Stimulated activated naive CD4-positive, alpha-beta T cell treated with Interleukin-2 at 50 U/mL for 16 hours (primary cell): ENCODE data around the gene COL1A1.

Source experiments
- DNase-seq: peaks from one replicate; lab custom pipeline; 2025; lab: John Stamatoyannopoulos, UW

Gene COL1A1

DNA sequence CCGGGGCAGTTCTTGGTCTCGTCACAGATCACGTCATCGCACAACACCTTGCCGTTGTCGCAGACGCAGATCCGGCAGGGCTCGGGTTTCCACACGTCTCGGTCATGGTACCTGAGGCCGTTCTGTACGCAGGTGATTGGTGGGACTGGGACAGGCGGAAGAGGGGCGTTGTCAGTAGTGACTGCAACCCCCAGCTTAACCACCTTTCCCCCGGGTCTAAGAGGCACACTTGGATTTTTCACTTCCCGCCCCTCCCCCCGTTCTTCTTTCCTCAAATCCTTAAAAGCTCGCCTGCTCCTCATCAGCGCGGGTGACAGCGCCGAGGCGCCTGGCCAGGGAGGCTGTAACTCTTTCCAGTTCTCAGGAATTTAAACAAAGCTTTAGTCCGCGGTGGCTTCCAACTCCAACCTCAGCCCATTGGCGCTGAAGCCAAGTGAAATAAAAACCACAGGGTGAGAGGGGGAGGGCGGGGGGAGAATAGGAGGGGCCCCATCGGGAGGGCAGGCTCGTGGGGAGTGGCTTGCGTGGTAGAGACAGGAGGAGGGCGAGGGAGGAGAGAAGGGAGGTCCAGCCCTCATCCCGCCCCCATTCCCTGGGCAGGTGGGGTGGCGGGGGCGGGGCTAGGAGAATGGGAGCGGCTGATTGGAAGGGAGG is 1.5 kb downstream of the COL1A1 start:
- DNase-seq: peak; percentile 65

DNA sequence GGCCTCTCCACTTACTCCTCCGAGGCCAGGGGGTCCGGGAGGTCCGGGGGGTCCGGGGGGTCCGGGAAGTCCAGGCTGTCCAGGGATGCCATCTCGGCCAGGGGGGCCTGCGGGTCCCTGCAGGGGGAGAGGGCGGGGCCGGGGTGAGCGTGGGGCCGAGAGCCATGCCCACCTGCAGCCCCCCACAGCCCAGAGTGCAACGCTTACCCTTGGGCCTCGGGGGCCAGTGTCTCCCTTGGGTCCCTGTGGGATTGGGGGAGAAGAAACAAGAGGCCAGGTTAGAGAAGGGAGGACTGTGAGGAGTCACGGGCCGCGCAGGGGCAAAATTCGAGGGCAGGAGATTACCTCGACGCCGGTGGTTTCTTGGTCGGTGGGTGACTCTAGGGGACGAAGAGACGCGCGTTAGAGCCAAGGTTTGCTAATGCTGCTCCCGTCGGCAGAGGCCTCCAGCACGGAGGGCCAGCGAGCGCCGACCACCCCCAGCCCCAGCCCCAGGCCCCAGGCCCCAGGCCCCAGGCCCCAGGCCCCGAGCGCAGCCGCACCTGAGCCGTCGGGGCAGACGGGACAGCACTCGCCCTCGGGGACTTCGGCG is 2.1 kb downstream of the COL1A1 start:
- DNase-seq: no peak

DNA sequence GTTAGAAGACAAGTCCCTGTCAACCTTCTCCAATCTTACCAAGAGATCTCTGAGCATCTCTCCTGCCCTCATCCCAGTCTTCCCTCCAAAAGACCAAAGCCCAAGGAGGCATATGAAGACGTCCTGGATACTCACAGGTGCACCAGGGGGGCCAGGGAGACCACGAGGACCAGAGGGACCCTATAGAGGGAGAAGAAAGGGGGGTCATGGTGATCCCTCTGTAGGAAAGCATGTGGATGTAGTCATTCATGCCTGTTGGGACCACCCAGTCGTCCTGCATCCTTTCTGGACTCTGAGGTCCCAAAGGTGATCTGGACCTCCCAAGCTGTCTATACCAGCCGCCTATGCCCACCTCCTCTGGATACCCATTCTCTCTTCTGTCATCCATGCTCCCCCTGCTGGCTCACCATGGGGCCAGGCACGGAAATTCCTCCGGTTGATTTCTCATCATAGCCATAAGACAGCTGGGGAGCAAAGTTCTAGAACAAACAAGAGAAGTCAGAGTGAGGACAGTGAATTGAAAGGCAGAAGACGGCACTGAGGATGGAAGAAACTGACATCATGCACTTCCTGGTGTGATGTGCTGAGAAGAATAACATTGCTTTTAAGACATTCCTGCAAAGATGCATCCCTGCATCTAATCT is 3.3 kb downstream of the COL1A1 start:
- peak; percentile 37 for DNase-seq

DNA sequence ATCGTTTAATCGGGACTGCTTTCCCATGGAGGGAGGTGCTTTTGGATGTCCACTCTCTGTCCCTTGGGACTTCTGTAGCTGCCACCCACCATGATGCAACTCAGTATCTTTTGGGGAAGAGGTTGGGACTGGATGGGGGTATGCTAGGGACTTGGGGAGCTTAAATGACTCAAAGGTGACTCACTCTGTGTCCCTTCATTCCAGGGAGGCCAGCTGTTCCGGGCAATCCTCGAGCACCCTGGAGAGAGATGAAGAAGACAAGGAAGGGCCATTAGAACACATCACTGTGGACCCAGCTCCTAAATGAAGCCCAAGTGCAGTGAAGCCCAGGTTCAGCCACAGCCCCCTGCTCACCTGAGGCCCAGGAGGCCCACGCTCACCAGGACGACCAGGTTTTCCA is 4.6 kb downstream of the COL1A1 start:
- no peak for DNase-seq

DNA sequence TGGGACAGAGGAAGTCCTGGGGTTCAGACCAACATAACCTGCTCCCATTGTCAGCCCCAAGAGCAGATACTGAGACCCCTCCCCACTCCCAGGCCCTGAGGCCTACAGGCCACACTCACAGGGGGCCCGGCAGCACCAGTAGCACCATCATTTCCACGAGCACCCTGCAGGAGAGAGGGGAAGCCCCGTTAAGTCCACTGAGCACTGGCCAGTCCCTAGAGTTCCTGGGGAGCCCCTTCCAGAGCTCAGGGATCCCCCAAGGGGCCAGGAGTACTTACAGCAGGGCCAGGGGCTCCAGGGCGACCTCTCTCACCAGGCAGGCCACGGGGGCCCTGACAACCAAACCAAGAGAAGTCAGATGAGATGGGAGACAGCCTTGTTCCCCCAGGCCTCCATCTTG is 5.4 kb downstream of the COL1A1 start:
- DNase-seq: no peak

DNA sequence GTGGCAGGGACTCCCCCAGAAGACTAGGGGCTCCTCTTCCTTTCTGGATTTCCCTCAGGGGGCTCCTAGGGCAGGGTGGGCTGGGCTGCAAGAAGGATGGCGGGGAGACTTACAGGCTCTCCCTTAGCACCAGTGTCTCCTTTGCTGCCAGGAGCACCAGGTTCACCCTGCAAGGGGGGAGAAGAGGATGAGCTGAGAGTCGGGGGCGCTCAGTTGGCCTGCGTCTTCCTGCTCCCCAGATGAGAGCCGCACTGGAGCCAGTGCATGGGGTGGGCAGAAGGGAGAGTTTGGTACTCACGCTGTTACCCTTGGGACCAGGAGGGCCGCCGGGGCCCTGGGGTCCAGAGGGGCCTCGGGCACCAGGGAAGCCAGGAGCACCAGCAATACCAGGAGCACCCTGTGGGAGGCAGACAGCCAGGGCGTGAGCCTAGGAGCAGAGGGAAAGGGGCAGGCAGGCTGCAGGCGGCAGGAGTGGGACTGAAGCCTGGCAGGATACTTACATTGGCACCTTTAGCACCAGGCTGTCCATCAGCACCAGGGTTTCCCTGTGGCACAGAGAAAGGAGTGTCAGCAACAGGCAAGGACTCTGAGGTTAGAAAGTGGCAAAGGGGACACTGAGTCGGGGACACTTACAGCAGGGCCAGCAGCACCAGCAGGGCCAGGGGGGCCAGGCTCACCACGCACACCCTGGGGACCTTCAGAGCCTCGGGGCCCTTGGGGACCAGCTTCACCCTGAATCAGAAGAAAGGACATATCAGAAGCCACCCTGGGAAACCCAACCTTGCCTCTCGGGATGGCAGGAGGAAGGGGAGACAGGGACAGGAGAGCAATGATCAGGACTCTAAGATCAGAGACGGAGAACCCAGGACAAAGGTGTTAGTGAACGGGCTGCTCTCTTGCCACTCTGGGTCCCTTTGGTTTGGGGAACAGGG is 6.2 kb downstream of the COL1A1 start:
- no peak for DNase-seq

DNA sequence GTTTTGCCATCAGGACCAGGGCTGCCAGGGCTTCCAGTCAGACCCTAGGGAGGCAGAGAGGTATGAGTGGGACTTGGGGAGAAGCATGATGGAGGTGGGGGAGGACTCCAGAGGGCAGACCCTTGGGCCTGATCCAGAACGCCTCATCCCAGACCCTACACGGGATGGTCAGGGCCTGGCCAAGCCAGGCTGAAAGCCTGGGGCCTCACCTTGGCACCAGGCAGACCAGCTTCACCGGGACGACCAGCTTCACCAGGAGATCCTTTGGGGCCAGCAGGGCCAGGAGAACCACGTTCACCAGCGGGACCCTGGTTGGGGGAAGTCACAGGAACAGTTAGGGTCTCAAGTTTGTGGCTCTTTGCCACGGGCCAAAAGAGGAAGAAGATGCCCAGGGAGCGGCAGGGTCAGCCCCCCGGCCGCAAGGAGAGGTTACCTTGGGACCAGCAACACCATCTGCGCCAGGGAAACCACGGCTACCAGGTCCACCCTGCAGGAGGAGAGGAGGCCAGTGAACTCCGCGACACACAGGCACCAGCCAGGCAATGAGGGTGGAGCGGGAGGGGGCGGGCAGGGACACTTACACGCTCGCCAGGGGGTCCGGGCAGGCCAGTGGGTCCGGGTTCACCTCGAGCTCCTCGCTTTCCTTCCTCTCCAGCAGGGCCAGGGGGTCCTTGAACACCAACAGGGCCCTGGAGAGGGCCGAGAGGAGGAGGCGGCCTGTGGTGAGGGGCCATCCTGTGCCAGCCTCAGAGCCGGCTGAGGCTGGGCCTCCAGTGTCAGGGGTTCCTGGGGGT is 7.1 kb downstream of the COL1A1 start:
- no peak for DNase-seq

DNA sequence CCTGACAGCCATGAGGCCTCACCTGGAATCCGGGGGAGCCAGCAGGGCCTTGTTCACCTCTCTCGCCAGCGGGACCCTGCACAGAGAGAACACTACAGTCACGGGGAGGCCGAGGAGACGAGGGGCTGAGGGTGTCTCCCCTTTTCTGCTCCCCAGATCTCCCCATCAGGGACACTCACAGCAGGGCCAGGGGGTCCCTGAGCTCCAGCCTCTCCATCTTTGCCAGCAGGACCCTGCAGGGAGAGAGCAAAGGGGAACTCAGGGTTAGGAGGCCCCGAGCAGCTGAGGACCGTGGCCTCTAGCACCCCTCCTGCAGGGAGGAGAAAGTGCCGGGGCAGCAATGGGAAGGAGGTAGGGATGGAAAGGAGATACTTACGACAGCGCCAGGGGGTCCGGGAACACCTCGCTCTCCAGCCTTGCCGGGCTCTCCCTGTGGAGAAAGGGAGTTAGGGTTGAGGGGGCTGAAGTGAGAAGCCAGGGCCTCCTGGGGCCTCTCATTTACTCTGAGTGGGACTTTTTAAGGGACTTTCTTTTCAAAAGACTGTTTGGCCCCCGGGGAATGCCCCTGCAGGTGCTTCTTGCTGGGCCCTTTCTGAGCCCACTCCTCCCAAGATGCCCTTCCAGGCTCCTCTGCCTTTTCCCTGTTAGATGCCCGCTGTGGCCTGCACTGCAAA is 8.7 kb downstream of the COL1A1 start:
- no peak for DNase-seq

DNA sequence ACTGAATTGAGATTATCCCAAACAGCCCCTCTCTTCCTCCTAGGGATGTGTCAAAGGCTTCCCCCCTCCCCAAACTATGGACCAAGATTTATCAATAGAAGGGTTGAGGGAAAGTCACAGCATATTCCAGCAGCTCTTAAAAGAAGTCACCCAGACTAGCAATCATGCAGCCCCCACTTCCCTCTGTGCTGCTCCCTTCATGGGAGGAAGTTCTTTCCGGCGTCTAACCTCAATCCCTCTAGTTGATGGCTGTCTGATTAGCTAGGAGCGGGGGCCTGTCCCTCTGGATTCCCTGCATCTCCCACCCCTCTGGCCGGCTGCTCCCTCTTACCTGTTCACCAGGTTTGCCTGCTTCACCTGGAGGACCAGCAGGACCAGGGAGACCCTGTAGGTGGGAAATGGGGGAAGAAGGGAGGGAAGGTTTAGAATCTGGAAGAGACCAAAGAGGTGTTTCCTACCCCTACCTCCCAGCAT is 9.2 kb downstream of the COL1A1 start:
- DNase-seq: no peak

DNA sequence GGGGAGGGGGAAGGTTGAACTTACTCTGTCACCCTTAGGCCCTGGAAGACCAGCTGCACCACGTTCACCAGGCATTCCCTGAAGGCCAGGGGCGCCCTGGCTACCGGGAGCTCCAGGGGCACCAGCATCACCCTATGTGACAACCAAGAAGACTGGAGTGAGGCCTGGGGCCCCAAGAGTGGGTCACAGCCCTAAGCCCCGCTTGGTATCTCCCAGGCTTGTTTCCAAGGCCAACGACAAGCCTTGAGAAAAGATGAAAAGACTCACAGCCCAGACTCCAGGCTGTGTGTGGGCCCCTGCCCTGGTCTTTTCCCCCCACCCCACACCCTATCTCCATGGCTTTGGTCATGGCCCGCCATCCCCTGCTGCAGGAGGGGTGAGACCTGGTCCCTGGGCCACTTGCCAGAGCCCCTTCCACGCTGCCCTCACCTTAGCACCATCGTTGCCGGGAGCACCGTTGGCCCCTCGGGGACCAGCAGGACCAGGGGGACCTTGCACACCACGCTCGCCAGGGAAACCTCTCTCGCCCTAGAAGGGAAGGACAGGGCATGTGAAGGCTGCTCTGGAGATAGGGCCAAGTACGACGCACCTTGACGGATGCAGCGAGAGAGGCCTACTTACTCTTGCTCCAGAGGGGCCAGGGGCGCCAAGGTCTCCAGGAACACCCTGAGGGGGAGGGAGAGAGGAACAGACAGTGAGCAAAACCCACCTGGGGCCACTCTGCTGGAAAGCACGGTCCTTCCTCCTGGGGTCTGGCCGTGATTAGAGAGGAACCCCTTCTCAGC is 9.9 kb downstream of the COL1A1 start:
- no peak for DNase-seq

DNA sequence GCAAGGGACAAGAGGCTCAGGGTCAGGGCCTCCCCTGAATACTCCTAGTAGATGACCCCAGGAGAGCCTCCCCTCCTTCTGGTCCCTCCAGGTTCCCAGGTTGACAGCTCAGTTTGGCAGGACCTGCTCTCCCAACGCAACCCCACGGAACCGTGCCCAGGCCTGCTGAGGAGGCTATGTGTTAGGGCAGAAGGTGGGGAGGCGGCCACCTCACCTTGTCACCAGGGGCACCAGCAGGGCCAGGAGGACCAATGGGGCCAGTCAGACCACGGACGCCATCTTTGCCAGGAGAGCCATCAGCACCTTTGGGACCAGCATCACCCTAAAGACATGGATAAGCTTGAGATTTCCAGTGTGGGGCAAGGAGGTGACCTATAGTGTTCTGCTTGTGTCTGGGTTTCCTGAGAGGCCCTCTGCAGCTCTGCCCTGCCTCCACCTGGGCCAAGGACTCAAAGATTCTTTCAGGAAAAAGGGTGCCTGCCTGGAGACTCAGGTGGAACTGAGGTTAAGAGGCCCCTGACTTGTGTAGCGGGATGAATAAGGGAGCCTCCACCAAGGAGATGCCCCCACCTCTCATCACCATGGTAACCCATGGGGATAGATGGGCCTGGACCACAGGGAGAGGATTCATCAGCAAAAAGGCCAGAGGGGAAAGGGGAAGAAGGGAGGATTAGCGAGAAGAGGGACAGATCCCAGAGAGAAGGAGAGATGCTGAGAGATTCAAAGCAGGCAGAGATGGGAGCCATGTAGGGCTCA is 10.7 kb downstream of the COL1A1 start:
- no peak for DNase-seq

DNA sequence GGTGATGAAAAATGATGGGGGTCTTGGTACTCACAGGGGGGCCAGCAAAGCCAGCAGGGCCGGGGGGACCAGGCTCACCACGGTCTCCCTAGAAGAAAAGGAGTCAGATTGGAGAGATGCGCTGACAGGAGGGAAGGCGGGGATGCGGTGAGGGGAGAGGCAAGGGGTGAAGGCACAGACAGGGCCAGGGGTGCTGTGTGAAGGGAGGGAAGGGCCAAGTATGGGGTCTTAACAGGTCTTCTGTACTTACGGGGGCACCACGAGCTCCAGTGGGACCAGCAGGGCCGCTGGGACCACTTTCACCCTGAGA is 11.2 kb downstream of the COL1A1 start:
- DNase-seq: no peak

DNA sequence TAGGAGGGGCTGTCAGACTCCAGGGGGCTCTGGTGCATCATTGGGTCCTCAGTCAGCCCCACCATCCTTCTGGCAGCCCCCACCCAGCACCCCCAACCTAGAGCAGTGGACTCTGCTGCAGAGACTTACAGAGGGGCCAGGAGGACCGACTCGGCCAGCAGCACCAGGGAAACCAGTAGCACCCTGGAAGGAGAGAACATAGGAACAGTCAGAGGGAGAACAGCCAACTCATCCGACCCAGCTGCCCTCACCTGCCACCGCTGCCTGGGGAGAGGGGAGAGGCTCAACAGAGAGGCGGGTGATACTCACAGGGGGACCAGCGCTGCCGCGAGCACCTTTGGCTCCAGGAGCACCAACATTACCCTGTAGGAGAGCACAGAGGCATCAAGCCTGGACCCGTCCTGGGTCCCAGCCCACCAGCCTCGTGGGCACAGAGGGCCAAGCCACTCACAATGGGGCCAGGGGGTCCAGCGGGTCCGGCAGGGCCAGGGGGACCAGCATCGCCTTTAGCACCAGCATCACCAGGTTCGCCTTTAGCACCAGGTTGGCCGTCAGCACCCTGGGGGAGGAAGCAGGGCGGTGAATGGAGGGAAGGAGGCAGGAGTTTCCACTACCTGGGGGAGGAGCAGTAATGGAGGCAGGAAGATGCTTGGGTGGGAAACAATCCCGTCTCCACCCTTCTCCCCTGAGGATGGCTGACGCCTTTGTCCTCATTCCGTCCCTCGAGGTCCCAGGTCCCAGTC is 11.7 kb downstream of the COL1A1 start:
- DNase-seq: no peak

DNA sequence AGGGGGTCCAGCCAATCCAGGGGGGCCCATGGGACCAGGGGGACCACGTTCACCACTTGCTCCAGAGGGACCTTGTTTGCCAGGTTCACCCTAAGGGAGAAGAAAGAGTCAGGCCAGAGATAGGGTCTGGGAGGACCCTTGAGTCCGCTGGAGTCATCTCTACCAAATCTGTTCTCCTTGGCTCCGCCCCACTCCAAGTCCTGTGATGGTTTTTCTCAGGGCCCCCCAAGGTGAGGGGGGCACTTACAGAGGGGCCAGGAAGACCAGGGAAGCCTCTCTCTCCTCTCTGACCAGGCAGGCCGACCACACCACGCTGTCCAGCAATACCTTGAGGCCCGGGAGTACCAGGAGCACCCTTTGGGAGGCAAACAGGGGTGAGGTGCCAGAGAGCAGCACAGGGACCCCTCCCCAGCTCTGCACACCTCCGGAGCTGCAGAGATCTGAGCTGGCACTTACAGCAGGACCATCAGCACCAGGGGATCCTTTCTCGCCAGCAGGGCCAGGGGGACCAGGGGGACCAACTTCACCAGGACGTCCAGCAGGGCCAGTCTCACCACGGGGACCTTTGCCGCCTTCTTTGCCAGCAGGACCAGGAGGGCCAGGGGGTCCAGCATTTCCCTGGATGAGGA is 12.4 kb downstream of the COL1A1 start:
- no peak for DNase-seq

DNA sequence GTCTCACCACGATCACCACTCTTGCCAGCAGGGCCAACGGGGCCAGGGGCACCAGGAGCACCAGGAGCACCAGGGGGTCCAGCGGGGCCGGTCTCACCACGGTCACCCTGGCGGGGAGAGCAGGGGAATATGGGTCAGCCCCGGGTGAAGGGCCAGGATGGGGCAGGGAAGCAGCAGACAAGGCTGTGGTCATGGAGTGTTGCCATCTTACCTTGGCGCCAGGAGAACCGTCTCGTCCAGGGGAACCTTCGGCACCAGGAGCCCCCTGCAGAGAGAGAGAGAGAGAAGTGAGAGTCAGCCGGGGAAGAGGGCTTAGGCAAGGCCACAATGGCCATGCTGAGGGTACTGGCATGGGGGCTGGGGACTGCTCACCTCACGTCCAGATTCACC is 12.9 kb downstream of the COL1A1 start:
- DNase-seq: no peak

DNA sequence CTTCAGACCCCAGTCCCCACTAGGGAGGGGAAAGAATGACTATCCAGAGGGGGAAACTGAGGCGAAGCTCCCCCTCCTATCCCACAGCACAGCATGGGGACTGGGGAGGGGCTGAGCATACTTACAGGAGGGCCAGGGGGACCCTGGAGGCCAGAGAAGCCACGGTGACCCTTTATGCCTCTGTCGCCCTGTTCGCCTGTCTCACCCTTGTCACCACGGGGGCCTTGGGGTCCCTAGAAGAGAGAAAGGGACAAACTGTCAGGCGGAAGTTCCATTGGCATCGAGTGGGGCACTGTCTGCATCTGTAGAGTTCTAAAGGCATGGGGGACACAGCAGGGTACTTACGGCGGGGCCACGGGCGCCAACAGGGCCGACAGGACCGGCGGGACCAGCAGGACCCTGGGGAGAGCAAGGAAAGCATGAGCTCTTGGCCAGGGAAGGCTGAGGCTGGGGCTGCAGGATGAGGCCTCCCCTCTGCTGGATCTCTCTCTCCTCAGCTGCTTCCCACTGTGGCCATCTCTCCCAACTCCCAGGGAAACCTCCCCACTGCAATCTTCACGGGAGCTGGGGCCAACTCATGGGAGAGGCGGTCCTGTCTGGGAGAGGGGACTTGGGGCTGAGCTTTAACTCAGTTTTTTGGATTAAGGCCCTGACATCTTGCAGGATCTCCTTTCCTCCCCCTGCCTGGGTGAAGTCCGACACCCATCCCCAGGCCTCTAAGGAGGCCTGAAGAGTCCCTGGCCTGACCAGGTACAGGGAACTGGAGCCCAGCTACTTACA is 13.5 kb downstream of the COL1A1 start:
- DNase-seq: no peak

DNA sequence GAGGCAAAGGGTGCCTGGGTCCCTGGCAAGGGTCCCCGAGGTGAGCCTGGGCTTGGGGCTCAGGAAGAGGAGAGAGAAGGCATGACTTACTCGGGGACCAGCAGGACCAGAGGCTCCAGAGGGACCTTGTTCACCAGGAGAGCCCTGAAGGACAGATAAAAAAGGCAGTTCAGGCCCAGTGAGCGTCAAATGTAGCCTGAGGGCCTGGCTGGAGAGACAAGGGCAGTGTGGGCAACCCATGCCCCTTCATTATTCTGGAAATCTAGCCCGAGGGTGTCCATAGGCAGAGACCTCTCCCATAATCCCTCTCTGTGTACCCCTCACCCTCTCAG is 14.1 kb downstream of the COL1A1 start:
- DNase-seq: no peak
